Ishikawa (cell line): ENCODE measurements around the gene PPP6R3.

ENCODE experiments used
- CEBPB ChIP-seq: IDR thresholded peaks from 2 replicates; pipeline ENCODE4 v1.6.1; 2012
- CREB1 ChIP-seq: IDR thresholded peaks from 2 replicates; pipeline ENCODE4 v1.6.1; 2012; ENCODE audit warnings: low read depth
- EGR1 ChIP-seq: IDR thresholded peaks from 2 replicates; pipeline ENCODE4 v1.6.1; 2012
- EP300 ChIP-seq: IDR thresholded peaks from 2 replicates; pipeline ENCODE4 v1.6.1; 2012; ENCODE audit warnings: borderline replicate concordance
- FOXM1 ChIP-seq: IDR thresholded peaks from 2 replicates; pipeline ENCODE4 v1.6.1; 2012; ENCODE audit warnings: low read depth, borderline replicate concordance
- NFIC ChIP-seq: IDR thresholded peaks from 2 replicates; pipeline ENCODE4 v1.6.1; 2012
- RAD21 ChIP-seq: IDR thresholded peaks from 2 replicates; pipeline ENCODE4 v1.6.1; 2012; ENCODE audit warnings: low read depth
- REST ChIP-seq: IDR thresholded peaks from 2 replicates; pipeline ENCODE4 v1.6.1; 2012; ENCODE audit warnings: low read depth, mild to moderate bottlenecking
- TAF1 ChIP-seq: IDR thresholded peaks from 2 replicates; pipeline ENCODE4 v1.6.1; 2012; ENCODE audit warnings: low read depth, mild to moderate bottlenecking
- TEAD4 ChIP-seq: IDR thresholded peaks from 2 replicates; pipeline ENCODE4 v1.6.1; 2012
- YY1 ChIP-seq: IDR thresholded peaks from 2 replicates; pipeline ENCODE4 v1.6.1; 2012; ENCODE audit warnings: low read depth
- TF ChIP-seq, protein P1 (sequence below): IDR thresholded peaks from 2 replicates; pipeline ENCODE4 v1.6.1; 2012
- TF ChIP-seq, protein P2 (sequence below): IDR thresholded peaks from 2 replicates; pipeline ENCODE4 v1.6.1; 2012

DNA sequence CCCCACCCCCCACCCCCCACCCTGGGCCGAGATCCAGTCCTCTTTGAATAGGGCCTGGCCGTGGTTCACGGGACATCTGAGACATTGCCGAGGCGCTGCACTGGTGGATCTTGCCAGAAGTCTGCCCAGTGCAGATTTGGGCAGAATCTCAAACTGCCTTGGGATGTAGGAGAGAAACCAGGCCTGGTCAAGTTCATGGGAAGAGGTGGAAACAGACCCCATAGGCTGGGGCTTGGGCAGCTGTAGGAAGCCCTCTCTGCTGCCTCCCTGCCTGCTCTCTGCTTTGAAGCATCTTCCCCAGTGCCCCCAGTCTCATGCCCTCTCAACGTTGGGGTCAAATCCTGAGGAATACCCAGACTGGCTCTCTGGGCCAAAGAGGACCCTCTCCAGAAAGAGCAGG lies 16.0 kb upstream of the PPP6R3 start:
- no peak for TF ChIP-seq YY1
- TF ChIP-seq CEBPB = no peak
- no peak for TF ChIP-seq TEAD4
- no peak for TF ChIP-seq EP300
- TF ChIP-seq TAF1 = no peak
- TF ChIP-seq, protein P1, sequence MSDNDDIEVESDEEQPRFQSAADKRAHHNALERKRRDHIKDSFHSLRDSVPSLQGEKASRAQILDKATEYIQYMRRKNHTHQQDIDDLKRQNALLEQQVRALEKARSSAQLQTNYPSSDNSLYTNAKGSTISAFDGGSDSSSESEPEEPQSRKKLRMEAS = no peak
- TF ChIP-seq, protein P2, sequence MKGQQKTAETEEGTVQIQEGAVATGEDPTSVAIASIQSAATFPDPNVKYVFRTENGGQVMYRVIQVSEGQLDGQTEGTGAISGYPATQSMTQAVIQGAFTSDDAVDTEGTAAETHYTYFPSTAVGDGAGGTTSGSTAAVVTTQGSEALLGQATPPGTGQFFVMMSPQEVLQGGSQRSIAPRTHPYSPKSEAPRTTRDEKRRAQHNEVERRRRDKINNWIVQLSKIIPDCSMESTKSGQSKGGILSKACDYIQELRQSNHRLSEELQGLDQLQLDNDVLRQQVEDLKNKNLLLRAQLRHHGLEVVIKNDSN = no peak
- TF ChIP-seq RAD21 = no peak
- TF ChIP-seq EGR1 = no peak
- no peak for TF ChIP-seq CREB1
- TF ChIP-seq REST = no peak
- no peak for TF ChIP-seq NFIC
- no peak for TF ChIP-seq FOXM1
